Measurements from ENCODE around the gene FES.

DNA sequence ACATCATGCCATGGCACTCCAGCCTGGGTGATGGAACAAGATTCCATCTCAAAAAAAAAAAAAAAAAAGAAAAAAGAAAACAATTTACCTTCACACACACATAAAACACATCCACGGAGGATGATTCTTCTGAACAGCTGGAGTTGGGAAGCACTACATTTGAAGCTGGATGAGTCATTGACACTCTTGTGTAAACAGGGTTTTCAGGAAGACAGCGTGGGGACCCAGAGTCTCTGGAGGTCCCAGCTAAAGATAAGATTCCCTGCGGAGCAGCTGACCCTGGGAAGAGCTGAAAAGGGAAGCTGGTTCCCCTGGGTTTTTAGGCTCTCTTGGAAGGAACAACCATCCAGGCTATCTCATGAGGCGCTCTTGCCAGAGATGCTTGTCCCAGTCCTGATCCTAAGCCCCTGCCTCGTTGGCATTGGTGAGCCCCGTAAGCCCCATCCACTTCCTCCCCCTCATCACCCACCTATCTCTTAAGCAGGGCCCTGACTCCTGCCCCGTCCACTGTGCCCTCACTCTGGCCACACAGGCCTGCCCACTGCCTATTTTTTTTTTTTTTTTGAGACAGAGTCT lies 47.9 kb upstream of the FES start:
- TF ChIP-seq, protein P1, sequence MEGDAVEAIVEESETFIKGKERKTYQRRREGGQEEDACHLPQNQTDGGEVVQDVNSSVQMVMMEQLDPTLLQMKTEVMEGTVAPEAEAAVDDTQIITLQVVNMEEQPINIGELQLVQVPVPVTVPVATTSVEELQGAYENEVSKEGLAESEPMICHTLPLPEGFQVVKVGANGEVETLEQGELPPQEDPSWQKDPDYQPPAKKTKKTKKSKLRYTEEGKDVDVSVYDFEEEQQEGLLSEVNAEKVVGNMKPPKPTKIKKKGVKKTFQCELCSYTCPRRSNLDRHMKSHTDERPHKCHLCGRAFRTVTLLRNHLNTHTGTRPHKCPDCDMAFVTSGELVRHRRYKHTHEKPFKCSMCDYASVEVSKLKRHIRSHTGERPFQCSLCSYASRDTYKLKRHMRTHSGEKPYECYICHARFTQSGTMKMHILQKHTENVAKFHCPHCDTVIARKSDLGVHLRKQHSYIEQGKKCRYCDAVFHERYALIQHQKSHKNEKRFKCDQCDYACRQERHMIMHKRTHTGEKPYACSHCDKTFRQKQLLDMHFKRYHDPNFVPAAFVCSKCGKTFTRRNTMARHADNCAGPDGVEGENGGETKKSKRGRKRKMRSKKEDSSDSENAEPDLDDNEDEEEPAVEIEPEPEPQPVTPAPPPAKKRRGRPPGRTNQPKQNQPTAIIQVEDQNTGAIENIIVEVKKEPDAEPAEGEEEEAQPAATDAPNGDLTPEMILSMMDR (IDR thresholded peaks at IDR 0.05; ENCODE audit: low read depth, low read length) = no peak
- TF ChIP-seq POLR2A (IDR thresholded peaks at IDR 0.05; ENCODE audit: extremely low read depth, insufficient read length) = no peak
- TF ChIP-seq, protein P2, sequence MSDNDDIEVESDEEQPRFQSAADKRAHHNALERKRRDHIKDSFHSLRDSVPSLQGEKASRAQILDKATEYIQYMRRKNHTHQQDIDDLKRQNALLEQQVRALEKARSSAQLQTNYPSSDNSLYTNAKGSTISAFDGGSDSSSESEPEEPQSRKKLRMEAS (IDR thresholded peaks at IDR 0.05; ENCODE audit: low read depth, low read length) = no peak
- no peak for TF ChIP-seq MYC (IDR thresholded peaks at IDR 0.05; ENCODE audit: low read depth, low read length)

Data from NB4 (cell line).